ENCODE results near the gene PFN1. TPM values are rescaled to one million over a fixed set of nuclear protein-coding genes. Genes with fewer than 3 reads are reported as not detected.
A peak's percentile ranks its signal among the peaks of the same experiment; 100 is the strongest.

Gene PFN1
- total and polyA plus RNA-seq, 2 of the 8 experiments (the other 6 are each of a cell fraction or from before 2014, with no cell fraction given): 1,355 to 1,949 TPM

DNA sequence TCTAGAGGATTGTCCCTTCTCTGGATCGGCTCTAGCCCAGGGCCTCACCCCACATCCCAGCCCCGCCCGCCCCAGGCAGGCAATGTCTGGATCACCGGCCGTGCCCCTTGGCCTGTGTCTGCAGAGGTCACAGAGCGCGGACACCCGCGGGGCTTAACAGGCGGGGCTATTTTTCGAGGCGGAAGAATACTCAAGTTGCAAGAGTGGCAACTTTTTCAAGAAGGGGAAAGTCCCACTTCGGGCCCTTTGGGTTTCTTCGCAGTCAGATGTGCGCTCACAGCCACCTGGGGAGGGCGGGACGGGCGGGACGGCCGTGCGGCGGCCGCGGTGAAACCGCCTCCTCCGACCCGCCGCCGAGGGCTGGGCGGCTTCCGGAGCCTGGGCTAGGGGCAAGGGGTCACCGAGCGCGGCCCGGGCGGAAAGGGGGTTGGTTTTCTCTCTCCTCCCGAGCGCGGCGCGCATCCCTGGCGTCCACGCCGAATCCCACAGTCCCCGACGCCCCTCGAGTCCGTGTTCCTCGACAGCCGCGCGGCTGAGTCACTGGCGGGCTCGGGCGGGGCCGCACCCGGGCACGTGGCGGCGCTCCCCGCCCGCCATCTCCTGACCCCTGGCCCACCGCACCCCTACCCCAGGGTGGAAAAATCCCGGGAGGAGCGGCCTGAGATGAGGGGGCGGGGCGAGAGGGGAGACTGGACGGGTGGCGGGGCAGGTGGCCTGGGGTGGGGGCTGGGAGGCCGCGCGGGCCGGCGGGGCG lies 1.2 kb upstream of the PFN1 start:
- no peak overlapping the region for H2AK5ac ChIP-seq (ENCODE audit: low read depth, low read length)
- no peak overlapping the region for H3K23ac ChIP-seq (ENCODE audit: insufficient read length)
- no peak overlapping the region for H2BK20ac ChIP-seq (ENCODE audit: low read length)
- no peaks in the 10 kb centered on the region for H3K9me3 ChIP-seq (ENCODE audit: insufficient read depth in 2 of 2, low read depth in 1 of 2, low read length in 1 of 2)
- H2BK15ac ChIP-seq (ENCODE audit: low read length): peak overlapping the region; percentile 81; the same call in 1 of the 2 replicates
- peak overlapping the region; percentile 97 for H3K18ac ChIP-seq (ENCODE audit: extremely low read depth, low read length)
- peak in 1 of 2 experiments; percentile 85 for DNase-seq (ENCODE audit: low read depth in 1 of 2, low spot score in 2 of 2)
- H3K27ac ChIP-seq (ENCODE audit: low read depth, low read length): peak overlapping the region; percentile 94
- H3K27me3 ChIP-seq (replicated peaks in 1 of 4; ENCODE audit: control insufficient read depth in 3 of 4, extremely low read depth in 1 of 4, insufficient read depth in 3 of 4, low read length in 3 of 4): no peaks in the 10 kb centered on the region
- H3K79me2 ChIP-seq (ENCODE audit: control insufficient read depth in 1 of 2, insufficient read depth in 2 of 2, low read length in 2 of 2): peaks cover 8 to 35% of the 10 kb centered on the region in 2 experiments
- no peak overlapping the region for H2AFZ ChIP-seq (ENCODE audit: low read length)
- POLR2A ChIA-PET (ENCODE audit: partially characterized antibody): interaction anchor here (0.6 to 32.4 kb wide), 16 partner anchors 2 to 339 kb away, joined by 3 to 987 read pairs (median 8); partner anchors contain the start of genes CAMTA2, ENO3, GP1BA and INCA1
- H4K5ac ChIP-seq (ENCODE audit: insufficient read length, low read depth, low read length): peak overlapping the region; percentile 97
- peaks cover 4 to 17% (median 12%) of the 10 kb centered on the region in 4 experiments for H3K4me1 ChIP-seq (replicated peaks in 1 of 4; ENCODE audit: control insufficient read depth in 3 of 4, insufficient read depth in 4 of 4, low read length in 3 of 4)
- peaks cover under 1 to 26% (median 19%) of the 10 kb centered on the region in 4 experiments for H3K36me3 ChIP-seq (ENCODE audit: control insufficient read depth in 2 of 4, insufficient read depth in 4 of 4, low read length in 3 of 4)
- peak overlapping the region; percentile 93 for H3K56ac ChIP-seq (replicated peaks; ENCODE audit: insufficient read length, low read depth, low read length)
- H2BK5ac ChIP-seq (ENCODE audit: low read depth, low read length): peak overlapping the region; percentile 94
- 0 out of 2 replicates have a peak, but pooled peaks cover 2% of the 10 kb centered on the region for H3K79me1 ChIP-seq (ENCODE audit: low read depth, low read length)
- H4K8ac ChIP-seq (ENCODE audit: extremely low read depth, insufficient read depth, low read length): peak overlapping the region; percentile 93
- FAIRE-seq: no peak
- peak overlapping the region; percentile 96 for H4K91ac ChIP-seq (replicated peaks; ENCODE audit: insufficient read length, low read length)
- peaks cover 14% of the 10 kb centered on the region for H3K23me2 ChIP-seq (ENCODE audit: low read depth, low read length)
- 0% methylated on average over 20 of the region's 75 CpGs; no CpG with 5 or more reads in 1 of the 2 experiments for WGBS, 2 experiments (ENCODE audit: extremely low coverage in 1 of 2, insufficient coverage in 1 of 2, insufficient read length in 1 of 2, insufficient replicate concordance in 2 of 2, low coverage in 1 of 2, low lambda C conversion rate in 2 of 2, missing lambda C conversion rate in 1 of 2)
- CTCF ChIA-PET (ENCODE audit: partially characterized antibody): interaction anchor here (1.3 to 2.1 kb wide), 2 partner anchors 9 to 20 kb away, joined by 3 to 5 read pairs; partner anchors contain the start of genes RNF167 and SLC25A11
- TF ChIP-seq TAF7 (optimal IDR thresholded peaks at IDR 0.05; ENCODE audit: borderline replicate concordance, low read depth, low read length): peak; percentile 73
- TF ChIP-seq, protein P1, sequence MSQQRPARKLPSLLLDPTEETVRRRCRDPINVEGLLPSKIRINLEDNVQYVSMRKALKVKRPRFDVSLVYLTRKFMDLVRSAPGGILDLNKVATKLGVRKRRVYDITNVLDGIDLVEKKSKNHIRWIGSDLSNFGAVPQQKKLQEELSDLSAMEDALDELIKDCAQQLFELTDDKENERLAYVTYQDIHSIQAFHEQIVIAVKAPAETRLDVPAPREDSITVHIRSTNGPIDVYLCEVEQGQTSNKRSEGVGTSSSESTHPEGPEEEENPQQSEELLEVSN (IDR thresholded peaks at IDR 0.05): peak; percentile 81
- TF ChIP-seq POLR2A (IDR thresholded peaks at IDR 0.05; ENCODE audit: control extremely low read depth in 1 of 2, low read depth in 2 of 2, low read length in 2 of 2): peak in 1 of 2 experiments; percentile 41; a peak in 2 of 3 replicates
- TF ChIP-seq BACH1 (IDR thresholded peaks at IDR 0.05; ENCODE audit: low read length): peak; percentile 46
- TF ChIP-seq PHF8 (conservative IDR thresholded peaks at IDR 0.05; ENCODE audit: low read depth, low read length): peak; percentile 44
- TF ChIP-seq, protein P2, sequence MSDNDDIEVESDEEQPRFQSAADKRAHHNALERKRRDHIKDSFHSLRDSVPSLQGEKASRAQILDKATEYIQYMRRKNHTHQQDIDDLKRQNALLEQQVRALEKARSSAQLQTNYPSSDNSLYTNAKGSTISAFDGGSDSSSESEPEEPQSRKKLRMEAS (IDR thresholded peaks at IDR 0.05): peak; percentile 84
- TF ChIP-seq POU5F1 (IDR thresholded peaks at IDR 0.05; ENCODE audit: low read depth, low read length): no peak
- peak; percentile 68 for TF ChIP-seq TBP (IDR thresholded peaks at IDR 0.05; ENCODE audit: low read depth, low read length)
- TF ChIP-seq TAF1 (IDR thresholded peaks at IDR 0.05; ENCODE audit: low read depth, low read length): peak; percentile 70
- no peak for TF ChIP-seq KDM5A (IDR thresholded peaks at IDR 0.05; ENCODE audit: low read length)
- H3K4ac ChIP-seq (replicated peaks; ENCODE audit: insufficient read length, low read depth, low read length): peak overlapping the region; percentile 46
- H3K14ac ChIP-seq (ENCODE audit: insufficient read length): no peak overlapping the region
- no peak overlapping the region for H2BK120ac ChIP-seq (replicated peaks; ENCODE audit: low read depth, low read length)
- H3K9ac ChIP-seq (replicated peaks in 1 of 4; ENCODE audit: extremely low read depth in 1 of 4, low read depth in 3 of 4, low read length in 3 of 4): peak overlapping the region; percentile 57 to 80 (median 76)
- peak overlapping the region; percentile 87 to 95 for H3K4me2 ChIP-seq (ENCODE audit: insufficient read depth in 1 of 2, low read depth in 2 of 2, low read length in 2 of 2)
- H3K4me3 ChIP-seq (ENCODE audit: extremely low read depth in 1 of 4, insufficient read depth in 2 of 4, low read depth in 3 of 4, low read length in 4 of 4): peak overlapping the region; percentile 87 to 99 (median 96)
- peaks cover 16 to 18% of the 10 kb centered on the region in 2 experiments for H4K20me1 ChIP-seq (replicated peaks in 1 of 2; ENCODE audit: control insufficient read depth in 1 of 2, insufficient read depth in 2 of 2, low read length in 2 of 2)
- H2BK12ac ChIP-seq (ENCODE audit: low read depth, low read length): no peak overlapping the region

Data from H1 (cell line).